Glomerular visceral epithelial cell (primary cell): ENCODE measurements around the gene PRDM4.

Source experiments
- DNase-seq: peaks from one replicate; pipeline ENCODE4 v3.0.0-alpha.2; 2016; ENCODE audit errors: extremely low spot score

The PRDM4 gene

DNA sequence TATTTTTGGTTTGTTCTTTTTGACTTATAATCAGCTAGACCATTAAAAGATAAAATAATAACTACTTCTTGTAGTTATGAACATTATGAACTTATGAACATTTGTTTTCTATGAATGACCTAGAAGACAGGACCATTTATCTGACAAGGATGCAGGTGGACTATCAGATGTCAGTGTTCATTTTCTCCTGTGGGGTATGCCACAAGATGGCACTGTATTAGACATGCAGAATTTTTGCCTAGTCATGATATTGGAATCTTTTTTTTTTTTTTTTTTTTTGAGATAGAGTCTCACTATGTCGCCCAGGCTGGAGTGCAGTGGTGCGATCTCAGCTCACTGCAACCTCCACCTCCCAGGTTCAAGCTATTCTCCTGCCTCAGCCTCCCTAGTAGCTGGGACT, 65.2 kb downstream of the PRDM4 start:
- peak; percentile 7 for DNase-seq

DNA sequence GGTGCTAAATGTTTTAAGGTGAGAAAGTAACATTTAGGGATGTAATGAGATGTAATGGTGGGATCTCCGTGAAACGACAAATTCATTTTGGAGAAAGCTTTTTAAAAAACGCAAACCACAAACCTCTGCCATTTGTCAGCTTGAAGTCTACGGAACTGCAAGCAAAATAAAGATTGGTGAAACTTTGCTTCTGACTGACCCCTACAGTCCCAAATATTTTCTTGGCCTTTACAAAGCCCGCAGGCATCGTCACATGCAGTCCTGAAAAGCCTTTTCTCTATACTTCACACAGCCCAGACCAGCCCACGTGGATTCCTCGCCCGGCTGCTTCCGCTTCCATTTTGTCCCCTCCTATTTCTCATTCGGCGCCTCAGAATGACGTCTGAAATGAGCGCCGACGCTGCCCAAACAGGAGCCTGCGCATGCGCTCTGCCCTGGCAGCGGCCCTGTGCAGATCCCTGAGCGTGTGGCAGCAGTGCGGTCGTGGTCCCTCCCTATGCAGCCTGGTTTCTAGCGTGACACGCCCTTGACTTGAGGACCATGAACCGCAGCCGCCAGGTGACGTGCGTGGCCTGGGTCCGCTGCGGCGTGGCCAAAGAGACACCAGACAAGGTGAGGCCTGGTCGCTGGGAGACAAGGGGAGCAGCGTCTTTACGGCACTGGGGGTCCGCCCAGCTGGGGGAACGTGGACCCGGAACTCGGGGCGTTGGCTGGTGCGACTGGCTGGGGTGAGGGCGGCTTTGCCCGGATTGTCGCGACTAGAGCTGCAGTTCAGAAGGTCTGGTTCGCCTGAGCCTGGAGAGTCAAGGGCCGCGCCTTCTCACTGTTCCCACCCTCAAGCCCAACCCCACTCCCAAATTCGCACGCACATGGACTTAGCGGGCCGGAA, 75.3 kb downstream of the PRDM4 start, which contains the start of gene PWP1:
Gene PWP1 (plus strand): TSS at position 440 of the 889 bp plus-strand sequence. CDS start 101 bp downstream, at position 541.
- peak; percentile 94 for DNase-seq

DNA sequence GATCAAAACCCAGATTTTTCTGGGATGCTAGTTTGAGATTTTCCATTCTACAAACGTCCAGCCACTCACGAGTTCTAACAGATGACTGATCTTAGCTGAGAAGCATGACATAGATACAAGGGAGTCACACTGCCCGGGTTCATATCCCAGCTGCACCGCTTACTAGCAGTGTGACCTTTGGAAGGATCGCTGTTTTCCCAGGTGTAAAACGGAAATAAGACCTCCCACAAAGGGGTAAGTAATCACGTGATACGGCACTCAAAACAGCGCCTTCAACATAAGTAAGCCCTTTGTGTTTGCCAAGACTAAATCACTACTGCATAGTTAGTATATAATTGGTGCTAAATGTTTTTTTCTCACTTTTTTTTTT, 76.0 kb downstream of the PRDM4 start:
- DNase-seq: peak; percentile 11

DNA sequence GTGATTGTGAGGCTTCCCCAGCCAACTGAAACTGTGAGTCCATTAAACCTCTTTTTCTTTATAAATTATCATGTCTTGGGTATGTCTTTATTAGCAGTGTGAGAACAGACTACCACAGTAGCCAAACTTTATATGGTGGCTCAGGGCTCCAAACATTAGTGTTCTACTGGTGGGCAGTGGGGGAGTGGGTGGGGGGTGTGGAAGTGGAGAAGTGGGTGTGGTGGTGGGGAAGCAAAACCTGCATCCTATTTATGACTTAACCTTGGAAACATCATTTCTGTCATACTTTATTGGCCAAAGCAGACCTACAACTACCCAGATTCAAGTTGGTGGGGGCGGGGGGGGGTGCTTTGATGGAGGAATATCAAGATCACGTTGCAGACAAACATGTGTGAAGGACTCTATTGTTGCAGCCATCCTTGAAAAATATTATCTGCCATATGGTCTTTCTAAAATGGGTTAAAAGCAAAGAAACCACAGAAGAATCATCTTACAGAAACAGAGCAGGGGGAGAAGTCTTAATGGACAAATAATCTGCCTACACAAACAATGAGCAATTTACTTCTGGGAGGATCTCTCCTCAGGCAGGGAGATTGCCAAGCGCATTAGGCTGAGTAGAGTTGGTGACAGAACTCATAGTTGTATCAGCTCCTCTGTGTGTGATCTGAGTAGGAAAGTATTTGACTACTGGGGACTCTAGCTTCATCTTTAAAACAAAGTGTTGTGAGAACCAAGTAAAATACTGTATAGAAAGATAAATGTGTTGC, 76.7 kb downstream of the PRDM4 start:
- no peak for DNase-seq
